ENCODE results near the gene LAPTM5. TPM values are rescaled to one million over a fixed set of nuclear protein-coding genes. Genes with fewer than 3 reads are reported as not detected.

LAPTM5 gene
- total RNA-seq, 2 experiments from 2014 or later, result 474 to 485 TPM

DNA sequence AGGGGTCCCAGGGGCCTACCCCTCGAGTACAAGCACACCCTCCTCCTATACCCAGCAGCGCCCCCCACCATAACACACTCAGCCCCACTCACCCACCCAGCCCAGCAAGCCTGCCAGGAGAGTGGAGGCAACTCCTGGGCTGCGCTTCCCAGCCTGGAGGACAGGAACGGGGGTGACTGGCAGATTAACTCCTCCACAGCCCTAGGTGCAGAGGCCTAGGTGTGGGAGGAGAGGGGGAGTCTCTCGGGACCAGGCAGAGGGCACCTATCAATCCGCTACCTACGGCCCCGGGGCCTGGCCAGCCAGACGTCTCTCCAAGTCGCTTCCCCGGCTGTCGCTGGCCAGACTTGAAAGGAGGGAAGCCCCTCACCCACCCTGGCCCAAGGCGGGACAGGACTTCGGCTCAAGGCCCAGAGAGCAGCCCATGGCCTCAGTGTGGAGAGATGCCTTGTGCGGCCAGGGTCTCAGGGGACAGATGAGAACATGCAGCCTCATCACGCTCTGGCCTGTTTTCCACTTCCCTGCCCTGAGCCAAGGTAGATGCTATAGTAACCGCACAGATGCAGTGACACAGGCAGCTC lies 59.1 kb downstream of the LAPTM5 start:
- DNase-seq, result peak; percentile 17
- H3K27me3 Mint-ChIP-seq, result no peaks in the 10 kb centered on the region
- no peak for ATAC-seq (ENCODE audit: low read depth)
- POLR2A ChIA-PET, result no interaction called here
- no peak overlapping the region for H3K27ac Mint-ChIP-seq
- no peak overlapping the region for H3K4me3 Mint-ChIP-seq
- H3K36me3 Mint-ChIP-seq, result no peaks in the 10 kb centered on the region
- no peaks in the 10 kb centered on the region for H3K4me1 Mint-ChIP-seq
- H3K9me3 Mint-ChIP-seq, result no peaks in the 10 kb centered on the region

DNA sequence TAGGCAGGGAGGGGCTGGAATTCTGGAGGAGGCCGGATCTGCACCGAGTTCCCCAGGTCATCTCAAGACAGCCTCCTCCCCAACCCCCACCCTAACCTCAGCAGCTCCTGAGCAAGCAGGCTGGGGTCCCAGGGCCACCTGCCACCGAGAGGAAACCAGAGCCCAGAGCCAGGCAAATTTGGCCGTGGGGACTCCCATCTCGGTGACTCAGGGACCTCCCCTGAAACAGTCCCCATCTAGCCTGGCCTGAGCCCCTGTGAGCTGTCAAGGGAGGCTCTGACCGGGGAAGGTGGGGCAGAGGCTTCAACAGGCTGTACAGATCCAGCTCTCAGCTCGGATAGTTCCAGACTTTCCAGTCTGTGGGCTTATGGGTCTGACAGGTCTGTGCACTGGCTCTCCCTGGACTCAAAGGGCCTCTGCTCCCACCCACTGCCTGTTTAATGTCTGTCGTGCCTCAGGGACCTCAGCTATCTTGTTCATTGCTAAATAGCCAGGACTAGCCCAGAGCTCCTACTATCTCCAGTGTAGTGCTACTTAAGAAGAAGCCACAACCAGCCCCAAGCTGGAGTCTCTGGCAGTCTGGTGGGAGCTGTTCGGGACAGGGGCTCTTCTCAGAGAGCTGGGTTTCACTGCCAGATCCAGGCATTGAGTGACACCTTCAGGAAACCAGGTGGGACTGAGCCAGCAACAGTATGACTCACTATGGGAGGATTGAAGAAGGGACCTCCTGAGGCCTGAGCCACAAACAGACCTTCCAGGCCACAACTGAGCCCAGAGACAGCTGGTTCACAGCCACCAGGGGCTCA lies 59.8 kb downstream of the LAPTM5 start:
- no peak overlapping the region for H3K27ac Mint-ChIP-seq
- POLR2A ChIA-PET, result no interaction called here
- no peaks in the 10 kb centered on the region for H3K36me3 Mint-ChIP-seq

DNA sequence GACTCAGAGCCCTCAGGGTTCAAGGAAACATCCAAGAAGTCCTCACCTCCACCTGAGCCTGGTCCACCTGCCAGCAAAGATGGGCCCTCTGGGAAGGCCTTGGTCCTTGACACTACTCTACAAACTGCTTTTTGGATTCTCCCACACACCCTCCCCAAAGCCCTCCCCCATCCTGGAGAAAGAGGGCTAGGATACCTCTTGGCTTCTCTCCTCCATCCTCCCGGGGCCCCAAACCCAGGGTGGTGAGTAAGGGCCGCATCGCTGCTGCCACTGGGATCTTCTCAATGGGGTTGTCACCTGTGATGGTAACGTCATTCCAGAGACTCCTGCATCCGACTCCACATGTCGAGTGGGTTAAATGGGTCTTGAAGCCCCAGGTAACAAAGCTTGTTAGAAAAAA lies 60.7 kb downstream of the LAPTM5 start:
- POLR2A ChIA-PET, result no interaction called here
- Mint-ChIP-seq H3K36me3 (no peaks in the 10 kb centered on the region), H3K4me1 (peaks cover 5% of the 10 kb centered on the region), H3K4me3 (no peak overlapping the region), H3K27me3 (peaks cover 2% of the 10 kb centered on the region), H3K27ac (no peak overlapping the region), H3K9me3 (no peaks in the 10 kb centered on the region)
- ATAC-seq (ENCODE audit: low read depth), result no peak
- DNase-seq, result peak; percentile 13

More for the DNA sequence above, 59.8 kb downstream of the LAPTM5 start:
- no peak for ATAC-seq (ENCODE audit: low read depth)
- H3K27me3 Mint-ChIP-seq, result peaks cover 2% of the 10 kb centered on the region
- no peak overlapping the region for H3K4me3 Mint-ChIP-seq
- DNase-seq, result peak; percentile 24
- peaks cover 2% of the 10 kb centered on the region for H3K4me1 Mint-ChIP-seq
- H3K9me3 Mint-ChIP-seq, result no peaks in the 10 kb centered on the region

DNA sequence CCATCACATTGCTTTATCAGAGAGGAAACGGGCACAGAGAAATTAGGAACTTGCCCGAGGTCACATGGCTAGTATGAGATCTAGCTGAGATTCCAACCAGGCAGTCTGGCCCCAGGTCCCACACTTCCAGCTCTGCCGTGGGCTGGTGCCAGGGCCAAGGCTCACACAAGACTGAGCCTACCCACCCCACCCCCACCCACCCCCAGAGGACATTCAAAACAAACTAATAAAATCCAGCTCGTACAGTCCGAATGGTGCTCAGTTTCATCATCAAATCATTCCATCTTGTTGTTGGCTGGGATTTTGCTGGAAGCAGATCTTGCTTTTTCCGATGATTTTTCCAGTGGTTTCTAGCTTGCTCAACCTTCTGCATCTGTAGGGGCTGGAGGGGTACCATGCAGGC lies 62.1 kb downstream of the LAPTM5 start:
- peak; percentile 5 for DNase-seq

DNA sequence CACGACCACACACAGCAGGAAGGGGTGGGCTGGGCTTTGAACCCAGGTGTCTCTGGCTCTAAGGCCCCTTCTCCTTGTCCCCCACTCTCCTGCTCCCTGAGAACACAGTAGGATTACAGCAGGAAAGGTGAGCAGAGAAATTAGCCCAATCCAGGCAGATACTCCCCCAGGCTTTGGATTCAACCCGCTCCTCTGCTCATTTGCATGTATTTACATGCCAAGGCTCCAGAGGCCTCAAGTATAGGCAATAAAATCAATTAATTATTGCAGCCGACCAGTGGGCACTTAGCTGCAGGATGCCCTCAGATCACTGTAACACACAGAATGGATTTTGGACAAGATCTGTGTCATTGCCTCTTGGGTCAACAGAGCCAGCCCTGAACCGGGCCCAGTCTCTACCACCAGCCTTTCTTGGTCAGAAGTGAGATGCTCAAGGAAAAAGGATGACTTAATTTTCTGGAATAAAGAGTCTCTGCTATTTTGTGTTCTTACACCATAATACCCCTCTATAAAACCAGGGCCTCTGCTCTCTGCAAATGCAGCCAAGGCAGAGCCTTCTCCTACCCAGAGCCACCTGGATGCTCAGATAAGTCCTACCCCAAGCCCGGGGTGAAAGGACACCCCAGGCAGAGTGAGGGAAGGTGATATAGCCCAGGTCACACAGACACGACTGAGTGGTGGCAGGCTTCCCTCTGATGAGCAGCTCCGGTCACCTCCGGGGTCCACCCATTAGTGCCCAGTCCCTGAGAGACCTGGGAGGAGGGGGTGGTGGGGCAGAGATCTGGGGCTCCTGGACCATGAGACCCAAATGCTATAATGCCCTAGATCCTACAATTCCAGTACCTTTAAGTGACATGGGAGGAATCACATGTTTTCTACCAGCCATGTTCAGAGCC lies 63.0 kb downstream of the LAPTM5 start:
- Mint-ChIP-seq H3K27ac (no peak overlapping the region), H3K4me3 (no peak overlapping the region), H3K9me3 (no peaks in the 10 kb centered on the region), H3K36me3 (no peaks in the 10 kb centered on the region), H3K27me3 (peaks cover 4% of the 10 kb centered on the region), H3K4me1 (peaks cover 5% of the 10 kb centered on the region)
- ATAC-seq (ENCODE audit: low read depth) (no peak), DNase-seq (no peak)
- POLR2A ChIA-PET, result no interaction called here

More for the DNA sequence above, 62.1 kb downstream of the LAPTM5 start:
- ATAC-seq (ENCODE audit: low read depth), result no peak
- POLR2A ChIA-PET, result no interaction called here
- Mint-ChIP-seq H3K27ac (no peak overlapping the region), H3K4me3 (no peak overlapping the region), H3K36me3 (no peaks in the 10 kb centered on the region), H3K27me3 (peaks cover 4% of the 10 kb centered on the region), H3K4me1 (peaks cover 5% of the 10 kb centered on the region), H3K9me3 (no peaks in the 10 kb centered on the region)

DNA sequence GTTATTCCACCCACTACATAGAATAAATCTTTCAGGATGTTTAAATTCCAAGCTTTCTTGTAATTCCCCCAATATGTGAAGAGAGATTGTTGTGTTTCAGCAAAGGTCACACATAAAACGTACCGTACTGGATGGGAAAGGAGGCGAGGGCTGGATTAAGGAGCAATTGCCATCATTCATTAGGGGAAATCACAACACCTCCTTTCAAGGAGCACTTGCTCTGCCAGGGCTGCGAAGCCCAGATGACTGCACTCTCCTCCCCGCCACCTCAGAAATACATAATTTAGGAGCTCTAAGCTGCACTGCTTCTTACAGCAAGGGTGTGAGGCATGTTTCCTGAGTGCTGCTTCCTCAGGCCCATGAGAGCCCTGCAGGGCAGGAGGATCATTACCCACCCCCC lies 63.8 kb downstream of the LAPTM5 start:
- Mint-ChIP-seq H3K4me3 (no peak overlapping the region), H3K27ac (no peak overlapping the region), H3K4me1 (peaks cover 5% of the 10 kb centered on the region), H3K27me3 (peaks cover 4% of the 10 kb centered on the region), H3K9me3 (no peaks in the 10 kb centered on the region), H3K36me3 (no peaks in the 10 kb centered on the region)
- DNase-seq (no peak), ATAC-seq (ENCODE audit: low read depth) (no peak)
- POLR2A ChIA-PET, result no interaction called here

DNA sequence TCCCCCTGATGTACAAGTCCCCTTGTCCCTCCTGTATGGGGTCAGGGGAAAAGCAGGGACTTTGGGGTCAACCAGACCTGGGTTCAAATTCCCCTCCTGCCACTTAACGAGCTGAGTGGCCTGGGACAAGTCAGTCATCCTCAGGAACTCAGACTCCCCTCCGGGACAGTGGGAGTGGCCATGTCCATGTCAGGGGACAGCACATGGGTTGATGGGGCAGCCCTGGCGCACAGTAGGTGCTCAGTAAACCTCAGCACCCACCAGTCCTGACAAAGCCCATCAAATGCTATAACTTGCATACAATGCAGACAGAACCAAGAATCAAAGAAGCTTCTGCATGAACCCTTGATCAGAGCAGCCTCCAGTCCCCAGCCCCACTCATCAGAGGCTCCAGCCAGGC lies 64.2 kb downstream of the LAPTM5 start:
- Mint-ChIP-seq H3K4me1 (peaks cover 5% of the 10 kb centered on the region), H3K4me3 (no peak overlapping the region), H3K36me3 (no peaks in the 10 kb centered on the region), H3K27me3 (peaks cover 6% of the 10 kb centered on the region), H3K27ac (no peak overlapping the region), H3K9me3 (no peaks in the 10 kb centered on the region)
- ATAC-seq (ENCODE audit: low read depth) (no peak), DNase-seq (no peak)
- POLR2A ChIA-PET, result no interaction called here

DNA sequence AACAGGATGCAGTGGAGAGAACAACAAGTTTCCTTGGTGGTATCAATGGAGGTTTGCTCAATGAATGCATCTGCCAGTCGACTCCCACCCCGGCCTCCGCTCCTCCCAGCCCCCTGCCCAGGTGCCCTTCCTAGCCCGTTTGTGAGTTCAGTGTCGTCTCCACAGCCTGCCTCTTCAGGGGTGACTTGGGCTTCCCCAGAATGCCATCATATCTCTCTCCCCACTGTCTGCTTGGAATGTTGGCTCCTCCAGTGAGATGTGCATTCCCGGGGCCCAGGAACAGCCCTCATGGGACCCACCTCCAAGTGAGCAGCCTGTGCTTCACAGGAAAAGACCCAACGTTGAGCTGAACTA lies 64.6 kb downstream of the LAPTM5 start:
- H3K36me3 Mint-ChIP-seq, result no peaks in the 10 kb centered on the region
- H3K27me3 Mint-ChIP-seq, result peaks cover 6% of the 10 kb centered on the region
- no peak overlapping the region for H3K4me3 Mint-ChIP-seq
- no peak for ATAC-seq (ENCODE audit: low read depth)
- no peak overlapping the region for H3K27ac Mint-ChIP-seq
- no peaks in the 10 kb centered on the region for H3K9me3 Mint-ChIP-seq
- POLR2A ChIA-PET, result no interaction called here
- peaks cover 5% of the 10 kb centered on the region for H3K4me1 Mint-ChIP-seq
- DNase-seq, result no peak

DNA sequence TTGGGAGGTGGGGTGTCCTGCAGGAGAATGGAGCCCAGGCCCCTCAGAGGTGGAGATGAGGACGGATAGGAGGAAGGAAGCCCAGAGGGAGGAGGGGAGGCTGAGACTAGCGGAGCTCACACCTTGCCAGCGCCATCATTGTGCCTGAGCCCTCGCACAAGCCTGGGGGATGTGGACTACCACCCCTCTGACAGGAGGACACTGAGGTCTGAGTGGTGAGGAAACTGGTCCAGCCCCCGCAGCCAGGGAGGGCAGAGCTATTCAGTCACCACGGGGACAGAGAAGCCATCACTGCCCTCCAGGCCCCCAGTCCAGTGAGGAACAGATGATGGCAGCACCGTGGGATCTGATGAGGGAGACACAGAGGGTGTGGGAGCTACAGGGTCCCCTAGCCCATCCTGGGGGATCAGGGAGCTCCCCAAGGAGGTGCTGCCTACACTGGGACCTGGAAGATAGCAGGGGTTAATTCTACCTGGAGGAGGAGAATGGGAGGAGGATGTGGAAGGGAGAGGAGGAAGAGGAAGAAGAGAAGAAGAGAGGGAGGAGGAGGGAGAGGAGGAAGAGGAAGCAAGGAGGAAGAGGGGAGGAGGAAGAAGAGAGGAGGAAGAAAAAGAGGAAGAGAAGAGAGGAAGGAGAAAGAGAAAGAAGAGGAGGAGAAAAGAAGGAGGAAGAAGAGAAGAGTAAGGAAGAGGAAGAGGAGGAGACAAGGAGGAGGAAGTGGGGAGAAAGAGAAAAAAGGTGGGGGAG lies 65.2 kb downstream of the LAPTM5 start:
- Mint-ChIP-seq H3K36me3 (no peaks in the 10 kb centered on the region), H3K27me3 (peaks cover 9% of the 10 kb centered on the region), H3K9me3 (no peaks in the 10 kb centered on the region), H3K4me1 (peaks cover 5% of the 10 kb centered on the region), H3K4me3 (peak overlapping the region; percentile 19), H3K27ac (no peak overlapping the region)
- POLR2A ChIA-PET, result no interaction called here
- DNase-seq, result peak; percentile 10
- ATAC-seq (ENCODE audit: low read depth), result no peak

DNA sequence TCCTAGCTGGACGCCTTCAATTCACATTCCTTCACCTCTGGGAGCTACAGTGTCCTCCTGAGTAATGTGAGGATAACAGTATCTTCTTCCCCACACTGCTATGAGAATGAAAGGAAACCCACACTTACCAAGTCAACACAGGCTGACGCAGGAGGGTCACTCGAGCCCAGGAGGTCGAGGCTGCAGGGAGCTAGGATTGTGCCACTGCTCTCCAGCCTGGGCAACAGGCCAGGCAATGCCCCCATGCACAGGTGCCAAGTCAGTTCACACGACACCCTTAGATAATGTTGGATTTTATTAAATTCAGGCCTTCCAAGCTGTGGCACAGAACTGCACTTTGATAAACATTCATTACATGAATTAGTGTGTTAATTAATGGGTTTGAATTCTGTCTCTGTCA lies 66.1 kb downstream of the LAPTM5 start:
- no peaks in the 10 kb centered on the region for H3K9me3 Mint-ChIP-seq
- H3K36me3 Mint-ChIP-seq, result no peaks in the 10 kb centered on the region
- no peak for ATAC-seq (ENCODE audit: low read depth)
- no peak overlapping the region for H3K27ac Mint-ChIP-seq
- H3K4me3 Mint-ChIP-seq, result no peak overlapping the region
- no peak for DNase-seq
- peaks cover 5% of the 10 kb centered on the region for H3K4me1 Mint-ChIP-seq
- H3K27me3 Mint-ChIP-seq, result peaks cover 18% of the 10 kb centered on the region
- POLR2A ChIA-PET, result no interaction called here

DNA sequence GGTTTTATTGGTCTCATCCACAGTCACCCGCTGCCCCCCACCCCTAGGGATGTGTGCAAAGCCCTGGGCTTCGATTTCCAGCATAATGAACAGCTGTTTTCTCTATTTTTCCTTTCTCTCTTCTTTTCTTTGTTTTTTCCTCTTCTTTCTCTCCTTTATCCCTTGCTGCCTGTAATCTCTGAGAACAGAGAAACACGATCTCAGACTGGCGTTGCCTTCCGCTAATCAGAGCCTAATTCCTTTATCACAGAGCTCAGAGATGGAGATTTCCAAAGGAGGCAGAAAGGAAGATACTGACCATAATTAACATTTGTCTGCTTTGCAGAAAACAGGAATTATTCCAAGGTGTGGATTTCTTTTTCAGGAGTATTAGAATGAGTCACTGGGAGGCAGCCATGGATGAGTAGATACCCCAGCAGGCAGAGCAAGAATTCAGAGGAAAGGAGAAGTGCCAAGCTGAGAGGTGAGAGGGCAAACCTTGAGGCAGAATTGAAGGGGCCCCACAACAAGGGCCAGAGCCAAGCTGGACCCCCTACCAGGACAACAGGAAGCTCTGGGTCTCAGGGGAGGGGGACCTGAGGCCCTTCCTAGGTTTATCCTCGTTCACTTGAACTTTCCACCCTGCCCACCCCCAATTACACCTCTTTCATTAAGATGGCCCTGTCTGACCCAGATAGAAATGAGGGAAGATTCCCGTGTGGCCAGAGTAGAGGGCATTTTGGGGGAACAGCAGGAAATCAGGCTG lies 67.5 kb downstream of the LAPTM5 start:
- H3K4me1 Mint-ChIP-seq, result peaks cover 5% of the 10 kb centered on the region
- DNase-seq (no peak), ATAC-seq (ENCODE audit: low read depth) (no peak)
- POLR2A ChIA-PET, result interaction anchor here (0.7 kb wide), 1 partner anchor 10 kb away, joined by 9 read pairs; no protein-coding TSS in a partner anchor
- H3K27ac Mint-ChIP-seq, result no peak overlapping the region
- H3K4me3 Mint-ChIP-seq, result no peak overlapping the region
- H3K27me3 Mint-ChIP-seq, result peaks cover 30% of the 10 kb centered on the region
- no peaks in the 10 kb centered on the region for H3K9me3 Mint-ChIP-seq
- H3K36me3 Mint-ChIP-seq, result no peaks in the 10 kb centered on the region

DNA sequence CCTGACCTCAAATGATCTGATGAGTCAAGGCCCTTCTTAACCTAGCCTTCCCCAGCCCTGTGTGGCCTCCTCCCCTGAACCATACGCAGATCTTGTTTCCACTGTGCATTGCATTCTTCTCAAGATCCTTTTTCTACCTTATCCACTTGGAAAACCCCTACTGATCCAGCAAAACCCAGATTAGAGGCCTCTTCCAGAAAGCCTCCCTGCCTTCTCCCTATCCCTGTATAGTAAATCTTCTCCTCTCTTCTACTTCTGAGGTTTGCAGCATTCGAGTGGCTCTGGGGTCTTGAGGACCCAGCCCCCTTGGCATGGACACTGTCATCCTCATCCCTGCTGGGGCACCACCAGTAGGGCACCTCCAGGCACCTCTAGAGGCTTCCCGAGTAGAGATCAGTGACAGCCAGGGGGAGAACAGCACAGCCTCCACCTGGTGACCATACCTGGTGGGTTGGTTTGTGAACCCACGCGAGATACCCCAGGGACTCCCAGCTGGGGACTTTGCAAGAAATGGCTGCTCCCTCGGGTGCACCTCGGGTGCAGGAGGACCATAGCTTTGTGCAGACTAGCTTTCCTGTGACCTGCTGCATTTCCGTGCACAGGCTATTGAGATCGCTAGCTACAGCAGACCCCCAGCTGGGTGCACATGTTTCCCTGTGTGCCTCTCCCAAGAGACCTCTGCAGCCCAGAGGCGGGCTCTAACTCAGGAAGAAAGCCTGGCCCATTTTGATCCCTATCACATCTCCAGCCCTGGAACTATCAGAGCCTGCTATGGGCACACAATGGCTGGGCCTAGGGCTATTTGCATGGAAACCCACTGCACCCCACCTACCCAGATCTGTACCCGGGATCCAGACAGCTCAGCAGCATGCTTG lies 68.4 kb downstream of the LAPTM5 start:
- DNase-seq (no peak), ATAC-seq (ENCODE audit: low read depth) (no peak)
- H3K9me3 Mint-ChIP-seq, result no peaks in the 10 kb centered on the region
- no peak overlapping the region for H3K27ac Mint-ChIP-seq
- POLR2A ChIA-PET, result no interaction called here
- peaks cover 6% of the 10 kb centered on the region for H3K4me1 Mint-ChIP-seq
- H3K36me3 Mint-ChIP-seq, result no peaks in the 10 kb centered on the region
- no peak overlapping the region for H3K4me3 Mint-ChIP-seq
- H3K27me3 Mint-ChIP-seq, result peaks cover 39% of the 10 kb centered on the region
